ENCODE measurements around the gene STS.

Gene STS

DNA sequence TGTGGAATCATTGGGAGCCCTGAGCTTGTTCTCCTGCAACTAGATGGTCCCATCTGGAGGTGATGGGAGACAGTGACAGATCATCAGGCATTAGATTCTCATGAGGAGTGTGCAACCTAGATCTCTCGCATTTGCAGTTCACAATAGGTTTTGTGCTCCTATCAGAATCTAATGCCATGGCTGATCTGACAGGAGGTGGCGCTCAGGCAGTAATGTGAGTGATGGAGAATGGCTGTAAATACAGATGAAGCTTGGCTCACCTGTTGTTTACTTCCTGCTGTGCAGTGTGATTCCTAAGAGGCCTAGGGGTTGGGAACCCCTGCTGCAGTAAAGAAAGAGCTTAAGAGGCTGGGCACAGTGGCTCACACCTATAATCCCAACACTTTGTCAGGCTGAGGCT, 42.6 kb downstream of the STS start:
- DNase-seq: no peak

DNA sequence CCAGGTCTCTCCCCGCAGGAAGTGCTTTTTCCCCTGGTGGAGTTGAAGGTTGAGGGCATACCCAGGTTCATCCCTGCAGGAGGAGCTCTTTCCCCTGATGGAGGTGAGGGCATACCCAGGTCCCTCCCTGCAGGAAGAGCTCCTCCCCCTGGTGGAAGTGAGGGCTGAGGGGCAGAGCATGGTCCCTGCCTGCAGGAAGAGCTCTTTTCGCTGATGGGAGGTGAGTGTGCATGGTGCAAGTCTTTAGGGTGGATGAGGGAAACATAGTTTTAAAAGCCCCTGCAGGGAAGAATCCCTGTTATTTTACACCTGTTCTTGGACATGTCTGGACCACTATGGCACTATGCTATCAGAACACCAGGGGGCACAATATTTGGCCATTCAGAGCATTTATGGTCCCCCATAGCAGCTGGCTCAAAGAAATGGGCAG, 44.2 kb downstream of the STS start:
- DNase-seq: no peak

DNA sequence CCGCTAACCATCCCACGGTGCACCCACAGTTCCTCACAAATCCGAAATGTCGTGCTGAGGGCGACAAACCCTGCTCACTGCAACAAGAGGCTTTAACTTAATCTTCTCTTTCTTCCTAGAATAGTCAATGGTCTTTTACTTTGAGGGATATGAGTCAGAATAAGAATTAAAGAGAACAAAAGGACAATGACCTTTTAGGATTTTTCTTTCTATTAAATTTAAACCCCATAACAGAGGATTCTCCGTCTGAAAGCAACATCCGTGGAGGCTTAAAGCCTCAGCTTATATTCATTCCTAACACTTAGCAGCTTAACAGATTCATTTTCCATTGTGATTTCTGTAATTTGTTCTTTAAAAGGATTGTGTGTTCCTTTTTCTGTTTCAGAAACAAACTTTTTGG, 45.4 kb downstream of the STS start:
- DNase-seq: no peak

DNA sequence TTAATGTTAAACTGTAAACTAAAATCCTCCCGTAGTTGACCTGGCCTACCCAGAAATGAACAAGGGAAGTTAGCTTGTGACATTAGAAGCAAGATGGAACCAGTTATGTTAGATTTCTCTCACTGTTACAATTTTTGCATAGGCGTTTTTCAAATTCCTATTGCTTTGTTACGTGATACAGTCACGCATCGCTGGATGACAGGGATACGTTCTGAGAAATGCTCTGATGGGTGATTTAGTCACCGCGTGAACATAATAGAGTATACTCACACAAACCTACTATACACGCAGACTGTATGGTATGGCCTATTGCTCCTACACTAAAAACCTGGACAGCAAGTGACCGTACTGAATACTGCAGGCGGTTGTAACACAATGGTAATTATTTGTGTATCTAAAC, 47.1 kb downstream of the STS start:
- DNase-seq: no peak

Measured in C1 segment of cervical spinal cord (tissue), 14 donors.